ENCODE measurements around the gene NR1D2. TPM values are rescaled to one million over a fixed set of nuclear protein-coding genes. Genes with fewer than 3 reads are reported as not detected.
A peak's percentile ranks its signal among the peaks of the same experiment; 100 is the strongest.

Gene NR1D2
- total and polyA plus RNA-seq, 2 donors from 2014 or later = 7.1 to 49.3 TPM

- Histone ChIP-seq H3K9ac (ENCODE audit: low read length in 3 of 3) (no peak overlapping the region), H3K4me3 (ENCODE audit: low read length in 3 of 3) (no peak overlapping the region), H3K4me1 (ENCODE audit: control insufficient read depth in 2 of 3, insufficient read depth in 2 of 3, low read depth in 1 of 3, low read length in 3 of 3) (peaks cover 7 to 19% (median 7%) of the 10 kb centered on the region in 3 donors), H3K36me3 (ENCODE audit: control insufficient read depth in 2 of 3, insufficient read depth in 3 of 3, low read length in 3 of 3) (peaks cover 3 to 17% (median 10%) of the 10 kb centered on the region in 3 donors), H3K9me3 (ENCODE audit: control insufficient read depth in 2 of 3, insufficient read depth in 1 of 3, low read length in 3 of 3) (no peaks in the 10 kb centered on the region), H3K27me3 (ENCODE audit: control insufficient read depth, insufficient read depth, low read length) (no peaks in the 10 kb centered on the region), H3K27ac (ENCODE audit: low read depth in 2 of 2, low read length in 2 of 2) (no peak overlapping the region)
- FAIRE-seq = no peak
- TF ChIP-seq CTCF (IDR thresholded peaks at IDR 0.05; ENCODE audit: borderline replicate concordance, extremely low read depth, insufficient read depth) = no peak
- intact Hi-C loops (cut with DNase I) = no loop called here
- no peak for DNase-seq
Measured at GRCh38 chr3:23919628-23920027, 25.5 kb upstream of the NR1D2 start.

DNA sequence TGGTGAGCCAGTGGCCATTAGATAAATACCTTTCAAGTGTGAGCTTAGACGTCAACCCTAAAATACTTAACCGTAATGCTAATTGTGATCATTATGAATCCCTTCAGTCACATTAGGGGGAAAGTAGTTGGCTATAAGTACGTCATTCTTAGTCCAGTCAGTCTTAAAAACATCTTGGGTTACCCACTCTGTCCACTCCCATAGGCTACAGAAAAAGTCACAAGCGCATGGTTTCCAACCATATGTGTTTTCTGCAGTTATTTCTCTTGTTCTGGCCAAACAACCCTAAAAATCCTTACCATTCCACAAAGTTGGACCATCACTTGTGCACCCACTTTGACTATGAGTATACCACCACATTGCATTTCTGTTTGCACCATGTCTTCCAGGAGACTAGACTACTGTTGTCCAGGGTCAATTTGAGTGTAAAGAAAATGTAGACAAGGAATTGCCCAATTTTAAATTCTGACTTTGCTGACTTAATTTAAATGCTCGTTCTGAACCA is 24.9 kb upstream of the NR1D2 start:
- Histone ChIP-seq H3K4me1 (ENCODE audit: control insufficient read depth in 2 of 3, insufficient read depth in 2 of 3, low read depth in 1 of 3, low read length in 3 of 3) (peaks cover 7 to 14% (median 7%) of the 10 kb centered on the region in 3 donors), H3K27me3 (ENCODE audit: control insufficient read depth, insufficient read depth, low read length) (no peaks in the 10 kb centered on the region), H3K9ac (ENCODE audit: low read length in 3 of 3) (no peak overlapping the region), H3K36me3 (ENCODE audit: control insufficient read depth in 2 of 3, insufficient read depth in 3 of 3, low read length in 3 of 3) (peaks cover 3 to 17% (median 10%) of the 10 kb centered on the region in 3 donors), H3K27ac (ENCODE audit: low read depth in 2 of 2, low read length in 2 of 2) (no peak overlapping the region), H3K9me3 (ENCODE audit: control insufficient read depth in 2 of 3, insufficient read depth in 1 of 3, low read length in 3 of 3) (no peaks in the 10 kb centered on the region), H3K4me3 (ENCODE audit: low read length in 3 of 3) (no peak overlapping the region)
- intact Hi-C loops (cut with DNase I) = no loop called here
- no peak for DNase-seq
- no peak for FAIRE-seq
- TF ChIP-seq CTCF (IDR thresholded peaks at IDR 0.05; ENCODE audit: borderline replicate concordance, extremely low read depth, insufficient read depth) = no peak

DNA sequence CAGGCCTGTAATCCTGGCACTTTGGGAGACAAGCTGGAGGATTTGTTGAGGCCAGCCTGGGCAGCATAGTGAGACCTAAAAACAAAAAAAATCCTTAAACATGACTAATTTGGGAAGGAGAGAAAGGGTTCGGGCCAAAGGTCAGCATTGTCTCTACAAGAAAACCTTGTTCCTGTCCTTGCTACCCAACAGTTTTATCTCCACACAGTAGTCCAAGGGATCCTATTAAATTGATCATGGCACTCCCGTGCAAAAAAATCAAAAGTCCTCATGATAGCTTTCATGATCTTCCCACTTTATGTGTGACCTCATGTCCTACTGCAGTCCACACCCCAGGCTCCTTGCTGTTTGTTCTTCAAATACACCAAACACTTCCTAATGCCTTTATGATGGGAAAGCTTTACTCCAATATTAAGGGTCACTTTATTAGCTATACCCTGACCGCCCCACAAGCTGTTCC is 24.0 kb upstream of the NR1D2 start:
- Histone ChIP-seq H3K27me3 (ENCODE audit: control insufficient read depth, insufficient read depth, low read length) (no peaks in the 10 kb centered on the region), H3K4me3 (ENCODE audit: low read length in 3 of 3) (no peak overlapping the region), H3K9ac (ENCODE audit: low read length in 3 of 3) (no peak overlapping the region), H3K4me1 (ENCODE audit: control insufficient read depth in 2 of 3, insufficient read depth in 2 of 3, low read depth in 1 of 3, low read length in 3 of 3) (peaks cover 5 to 11% (median 7%) of the 10 kb centered on the region in 3 donors), H3K36me3 (ENCODE audit: control insufficient read depth in 2 of 3, insufficient read depth in 3 of 3, low read length in 3 of 3) (peaks cover 3 to 17% (median 10%) of the 10 kb centered on the region in 3 donors), H3K27ac (ENCODE audit: low read depth in 2 of 2, low read length in 2 of 2) (no peak overlapping the region), H3K9me3 (ENCODE audit: control insufficient read depth in 2 of 3, insufficient read depth in 1 of 3, low read length in 3 of 3) (no peaks in the 10 kb centered on the region)
- DNase-seq (no peak), FAIRE-seq (no peak)
- intact Hi-C loops (cut with DNase I) = no loop called here
- no peak for TF ChIP-seq CTCF (IDR thresholded peaks at IDR 0.05; ENCODE audit: borderline replicate concordance, extremely low read depth, insufficient read depth)

DNA sequence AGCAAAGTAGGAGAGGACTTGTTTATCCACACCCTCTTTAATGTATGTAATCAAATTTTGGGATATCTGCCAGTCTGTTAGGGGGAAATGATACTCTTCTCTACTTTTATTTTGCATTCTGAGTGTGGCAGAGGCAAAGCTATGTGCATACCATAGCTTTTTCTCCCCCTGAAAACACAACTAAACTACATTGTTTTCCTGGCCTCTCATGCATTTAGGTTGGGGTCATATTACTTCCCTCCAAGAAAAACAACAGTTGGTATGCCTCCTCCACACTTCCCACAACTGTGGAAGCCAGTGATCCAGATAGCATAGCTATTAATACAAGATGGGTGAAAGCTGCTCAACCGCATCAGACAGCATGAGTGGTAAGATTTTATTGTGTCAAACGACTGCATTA is 21.3 kb upstream of the NR1D2 start:
- peak in 3 of 5 donors; percentile 67 to 92 (median 91) for DNase-seq
- H3K27me3 ChIP-seq (ENCODE audit: control insufficient read depth, insufficient read depth, low read length) = no peaks in the 10 kb centered on the region
- FAIRE-seq = no peak
- H3K9ac ChIP-seq (ENCODE audit: low read length in 3 of 3) = no peak overlapping the region
- TF ChIP-seq CTCF (IDR thresholded peaks at IDR 0.05; ENCODE audit: borderline replicate concordance, extremely low read depth, insufficient read depth) = no peak
- no peak overlapping the region for H3K4me3 ChIP-seq (ENCODE audit: low read length in 3 of 3)
- intact Hi-C loops (cut with DNase I) = no loop called here
- H3K27ac ChIP-seq (ENCODE audit: low read depth in 2 of 2, low read length in 2 of 2) = no peak overlapping the region
- H3K9me3 ChIP-seq (ENCODE audit: control insufficient read depth in 2 of 3, insufficient read depth in 1 of 3, low read length in 3 of 3) = no peaks in the 10 kb centered on the region
- H3K4me1 ChIP-seq (ENCODE audit: control insufficient read depth in 2 of 3, insufficient read depth in 2 of 3, low read depth in 1 of 3, low read length in 3 of 3) = peaks cover 1 to 6% (median 5%) of the 10 kb centered on the region in 3 donors
- peaks cover 3 to 13% (median 8%) of the 10 kb centered on the region in 3 donors for H3K36me3 ChIP-seq (ENCODE audit: control insufficient read depth in 2 of 3, insufficient read depth in 3 of 3, low read length in 3 of 3)
